ENCODE data around the gene SIRPA.

The SIRPA gene

DNA sequence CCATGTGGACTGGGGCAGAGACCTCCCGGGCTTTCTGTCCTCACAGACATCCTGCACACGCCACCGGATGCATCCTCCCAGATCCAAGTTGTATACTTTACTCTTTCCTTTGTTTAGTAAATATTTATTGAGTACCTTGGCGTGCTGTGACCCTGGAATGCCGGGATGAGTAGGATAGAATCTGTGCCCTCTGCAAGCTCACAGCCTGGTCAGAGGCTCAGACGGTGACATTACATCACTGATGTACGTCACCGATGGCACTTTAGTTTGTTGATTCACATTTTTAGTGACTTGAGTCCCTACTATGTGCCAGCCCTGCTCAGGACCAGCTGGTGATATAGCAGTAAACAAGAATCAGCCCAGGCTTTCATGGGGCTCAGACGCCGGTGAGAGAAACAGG is 32.9 kb downstream of the SIRPA start:
- no peak overlapping the region for H3K27ac Mint-ChIP-seq
- no peaks in the 10 kb centered on the region for H3K4me1 Mint-ChIP-seq (ENCODE audit: low read depth in 2 of 2)
- no peaks in the 10 kb centered on the region for H3K9me3 Mint-ChIP-seq
- no peak for DNase-seq
- ATAC-seq (replicated peaks), result no peak
- no peaks in the 10 kb centered on the region for H3K36me3 Mint-ChIP-seq (ENCODE audit: insufficient read depth)
- H3K4me3 Mint-ChIP-seq, result no peak overlapping the region
- H3K27me3 Mint-ChIP-seq, result peaks cover 54 to 80% of the 10 kb centered on the region in 2 donors

GRCh38 chr20:1928782-1929181 is 33.6 kb downstream of the SIRPA start:
- H3K27me3 Mint-ChIP-seq, result peaks cover 54 to 78% of the 10 kb centered on the region in 2 donors
- ATAC-seq (replicated peaks), result no peak
- H3K36me3 Mint-ChIP-seq (ENCODE audit: insufficient read depth), result no peaks in the 10 kb centered on the region
- no peak for DNase-seq
- no peaks in the 10 kb centered on the region for H3K9me3 Mint-ChIP-seq
- H3K4me1 Mint-ChIP-seq (ENCODE audit: low read depth in 2 of 2), result no peaks in the 10 kb centered on the region
- H3K4me3 Mint-ChIP-seq, result no peak overlapping the region
- no peak overlapping the region for H3K27ac Mint-ChIP-seq

DNA sequence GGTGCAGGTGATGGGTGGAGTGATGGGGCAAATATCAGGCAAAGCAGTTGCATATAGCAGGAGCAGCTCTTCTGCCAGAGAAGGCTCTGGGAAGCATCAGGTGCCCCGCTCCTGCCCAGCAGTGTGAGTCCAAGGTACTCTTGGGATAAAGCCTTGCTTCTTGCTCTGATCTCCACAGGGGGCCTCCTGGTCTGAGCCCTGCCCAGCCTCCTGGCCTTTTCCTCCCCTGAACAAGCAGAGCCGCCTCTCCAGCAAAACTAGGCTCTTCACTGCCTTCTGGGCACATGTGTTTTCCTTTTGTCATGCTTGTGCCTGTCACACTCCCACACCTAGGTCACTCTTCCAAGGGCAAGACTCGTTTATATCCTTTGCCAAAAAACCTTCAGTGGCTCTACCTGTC is 34.3 kb downstream of the SIRPA start:
- H3K27me3 Mint-ChIP-seq, result peaks cover 61 to 84% of the 10 kb centered on the region in 2 donors
- H3K36me3 Mint-ChIP-seq (ENCODE audit: insufficient read depth), result no peaks in the 10 kb centered on the region
- H3K9me3 Mint-ChIP-seq, result no peaks in the 10 kb centered on the region
- H3K4me1 Mint-ChIP-seq (ENCODE audit: low read depth in 2 of 2), result no peaks in the 10 kb centered on the region
- ATAC-seq (replicated peaks) (no peak), DNase-seq (no peak)
- no peak overlapping the region for H3K27ac Mint-ChIP-seq
- H3K4me3 Mint-ChIP-seq, result no peak overlapping the region

GRCh38 chr20:1930165-1930564 is 35.0 kb downstream of the SIRPA start:
- Mint-ChIP-seq H3K4me1 (ENCODE audit: low read depth in 2 of 2) (no peaks in the 10 kb centered on the region), H3K9me3 (no peaks in the 10 kb centered on the region), H3K27ac (no peak overlapping the region), H3K27me3 (peaks cover 68 to 91% of the 10 kb centered on the region in 2 donors), H3K4me3 (no peak overlapping the region), H3K36me3 (ENCODE audit: insufficient read depth) (no peaks in the 10 kb centered on the region)
- DNase-seq (no peak), ATAC-seq (replicated peaks) (no peak)

DNA sequence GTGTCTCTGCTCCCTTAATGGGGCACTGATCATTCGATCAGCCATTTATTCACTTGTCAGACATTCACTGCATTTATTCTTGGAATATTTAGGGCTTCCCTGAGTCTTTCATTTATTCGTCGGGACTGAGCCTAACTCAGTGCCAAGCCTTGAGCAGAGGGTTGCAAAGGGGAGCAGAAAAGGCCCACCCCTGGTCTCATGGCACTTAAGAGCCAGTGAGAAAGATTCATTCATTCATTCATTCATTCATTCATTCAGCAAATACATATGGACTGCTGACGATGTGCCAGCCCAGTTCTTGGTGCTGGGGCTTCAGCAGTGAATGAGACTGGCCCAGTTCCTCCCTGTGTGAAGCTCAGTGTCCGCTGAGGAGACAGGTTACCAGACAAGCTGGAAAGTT is 36.6 kb downstream of the SIRPA start:
- no peaks in the 10 kb centered on the region for H3K9me3 Mint-ChIP-seq
- H3K27me3 Mint-ChIP-seq, result peaks cover 78 to 89% of the 10 kb centered on the region in 2 donors
- no peak overlapping the region for H3K4me3 Mint-ChIP-seq
- H3K27ac Mint-ChIP-seq, result no peak overlapping the region
- DNase-seq, result no peak
- ATAC-seq (replicated peaks), result no peak
- H3K36me3 Mint-ChIP-seq (ENCODE audit: insufficient read depth), result no peaks in the 10 kb centered on the region
- H3K4me1 Mint-ChIP-seq (ENCODE audit: low read depth in 2 of 2), result no peaks in the 10 kb centered on the region

- DNase-seq (no peak), ATAC-seq (replicated peaks) (no peak)
- Mint-ChIP-seq H3K4me3 (no peak overlapping the region), H3K36me3 (ENCODE audit: insufficient read depth) (no peaks in the 10 kb centered on the region), H3K9me3 (no peaks in the 10 kb centered on the region), H3K27ac (no peak overlapping the region), H3K4me1 (ENCODE audit: low read depth in 2 of 2) (no peaks in the 10 kb centered on the region), H3K27me3 (peaks cover 82 to 86% of the 10 kb centered on the region in 2 donors)
Observed at GRCh38 chr20:1932971-1933370, 37.8 kb downstream of the SIRPA start.

DNA sequence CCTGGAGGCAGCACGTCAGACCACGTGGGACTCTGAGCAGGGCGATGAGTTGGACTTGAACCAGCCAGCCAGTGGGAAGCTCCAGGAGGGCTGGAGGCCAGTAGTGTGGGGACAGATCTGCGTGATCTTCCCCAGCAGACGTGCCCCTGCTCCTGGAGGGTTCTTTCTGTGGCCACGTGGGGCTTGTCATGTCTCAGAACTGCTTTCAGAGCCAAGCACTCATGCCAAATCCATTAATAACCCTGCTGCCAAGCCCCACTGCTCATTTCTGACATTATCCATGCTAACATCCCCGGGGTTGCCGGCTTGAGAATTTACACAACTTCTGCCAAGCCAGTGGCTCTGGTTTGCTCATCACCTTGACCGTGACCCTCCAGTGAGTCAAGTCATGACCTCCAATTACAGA is 38.3 kb downstream of the SIRPA start:
- Mint-ChIP-seq H3K4me1 (ENCODE audit: low read depth in 2 of 2) (no peaks in the 10 kb centered on the region), H3K27me3 (peaks cover 82 to 86% of the 10 kb centered on the region in 2 donors), H3K36me3 (ENCODE audit: insufficient read depth) (no peaks in the 10 kb centered on the region), H3K27ac (no peak overlapping the region), H3K9me3 (no peaks in the 10 kb centered on the region), H3K4me3 (no peak overlapping the region)
- no peak for DNase-seq
- ATAC-seq (replicated peaks), result no peak

GRCh38 chr20:1934156-1934555 is 38.9 kb downstream of the SIRPA start:
- Mint-ChIP-seq H3K4me1 (ENCODE audit: low read depth in 2 of 2) (no peaks in the 10 kb centered on the region), H3K9me3 (no peaks in the 10 kb centered on the region), H3K4me3 (no peak overlapping the region), H3K36me3 (ENCODE audit: insufficient read depth) (no peaks in the 10 kb centered on the region), H3K27ac (no peak overlapping the region), H3K27me3 (peaks cover 77 to 86% of the 10 kb centered on the region in 2 donors)
- ATAC-seq (replicated peaks) (no peak), DNase-seq (no peak)

DNA sequence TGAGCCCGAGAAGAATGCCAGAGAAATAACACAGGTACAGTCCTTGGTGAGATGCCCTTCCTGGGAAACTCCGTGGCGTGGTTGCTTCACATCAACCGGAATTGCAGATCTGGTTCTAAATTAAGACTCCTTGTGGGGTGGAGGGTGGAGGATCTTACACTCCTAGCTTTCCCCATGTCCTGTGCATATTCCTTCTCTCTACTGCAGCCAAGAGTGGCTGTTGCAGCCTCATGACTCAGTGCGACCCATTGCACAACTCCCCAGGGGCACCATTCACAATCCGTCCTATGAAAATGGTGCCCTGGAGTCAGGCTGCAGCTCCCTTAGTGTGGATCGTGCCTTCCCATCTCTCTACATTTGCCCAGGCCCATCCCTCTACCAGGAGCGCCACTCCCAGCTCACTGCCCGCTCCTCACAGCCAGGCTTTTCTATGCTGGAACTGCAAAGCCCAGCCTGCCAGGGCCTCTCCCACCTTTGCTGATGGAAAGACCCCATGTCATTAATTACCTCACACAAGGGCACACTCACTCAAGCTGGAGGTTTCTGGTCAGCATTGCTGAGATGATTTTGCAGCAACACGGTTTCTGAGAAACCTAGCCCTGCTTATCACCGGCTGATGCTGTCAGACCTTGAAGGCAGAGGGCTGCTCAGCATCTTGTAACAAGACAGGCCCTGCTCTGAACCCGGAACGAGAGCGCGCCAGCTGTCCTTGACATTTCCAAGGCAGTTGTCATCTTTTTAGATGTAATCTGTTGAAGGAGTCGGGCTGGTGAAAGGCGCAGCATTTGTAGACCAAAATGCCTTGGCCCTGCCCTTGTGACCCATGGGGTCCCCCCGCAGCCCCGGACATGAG is 39.7 kb downstream of the SIRPA start:
- Mint-ChIP-seq H3K4me3 (no peak overlapping the region), H3K4me1 (ENCODE audit: low read depth in 2 of 2) (no peaks in the 10 kb centered on the region), H3K9me3 (no peaks in the 10 kb centered on the region), H3K27me3 (peaks cover 71 to 81% of the 10 kb centered on the region in 2 donors), H3K27ac (no peak overlapping the region), H3K36me3 (ENCODE audit: insufficient read depth) (peaks cover under 1% of the 10 kb centered on the region)
- no peak for DNase-seq
- no peak for ATAC-seq (replicated peaks)

- DNase-seq, result no peak
- ATAC-seq (replicated peaks), result no peak
- Mint-ChIP-seq H3K27ac (no peak overlapping the region), H3K9me3 (no peaks in the 10 kb centered on the region), H3K27me3 (peaks cover 65 to 81% of the 10 kb centered on the region in 2 donors), H3K4me1 (ENCODE audit: low read depth in 2 of 2) (no peaks in the 10 kb centered on the region), H3K4me3 (no peak overlapping the region), H3K36me3 (ENCODE audit: insufficient read depth) (peaks cover 3% of the 10 kb centered on the region)
Observed at GRCh38 chr20:1935696-1936366, 40.6 kb downstream of the SIRPA start.

DNA sequence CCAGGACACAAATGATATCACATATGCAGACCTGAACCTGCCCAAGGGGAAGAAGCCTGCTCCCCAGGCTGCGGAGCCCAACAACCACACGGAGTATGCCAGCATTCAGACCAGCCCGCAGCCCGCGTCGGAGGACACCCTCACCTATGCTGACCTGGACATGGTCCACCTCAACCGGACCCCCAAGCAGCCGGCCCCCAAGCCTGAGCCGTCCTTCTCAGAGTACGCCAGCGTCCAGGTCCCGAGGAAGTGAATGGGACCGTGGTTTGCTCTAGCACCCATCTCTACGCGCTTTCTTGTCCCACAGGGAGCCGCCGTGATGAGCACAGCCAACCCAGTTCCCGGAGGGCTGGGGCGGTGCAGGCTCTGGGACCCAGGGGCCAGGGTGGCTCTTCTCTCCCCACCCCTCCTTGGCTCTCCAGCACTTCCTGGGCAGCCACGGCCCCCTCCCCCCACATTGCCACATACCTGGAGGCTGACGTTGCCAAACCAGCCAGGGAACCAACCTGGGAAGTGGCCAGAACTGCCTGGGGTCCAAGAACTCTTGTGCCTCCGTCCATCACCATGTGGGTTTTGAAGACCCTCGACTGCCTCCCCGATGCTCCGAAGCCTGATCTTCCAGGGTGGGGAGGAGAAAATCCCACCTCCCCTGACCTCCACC is 42.2 kb downstream of the SIRPA start:
- H3K27me3 Mint-ChIP-seq, result peaks cover 58 to 81% of the 10 kb centered on the region in 2 donors
- DNase-seq (no peak), ATAC-seq (replicated peaks) (no peak)
- H3K27ac Mint-ChIP-seq, result no peak overlapping the region
- H3K4me3 Mint-ChIP-seq, result no peak overlapping the region
- no peaks in the 10 kb centered on the region for H3K9me3 Mint-ChIP-seq
- no peaks in the 10 kb centered on the region for H3K4me1 Mint-ChIP-seq (ENCODE audit: low read depth in 2 of 2)
- peaks cover 3% of the 10 kb centered on the region for H3K36me3 Mint-ChIP-seq (ENCODE audit: insufficient read depth)

DNA sequence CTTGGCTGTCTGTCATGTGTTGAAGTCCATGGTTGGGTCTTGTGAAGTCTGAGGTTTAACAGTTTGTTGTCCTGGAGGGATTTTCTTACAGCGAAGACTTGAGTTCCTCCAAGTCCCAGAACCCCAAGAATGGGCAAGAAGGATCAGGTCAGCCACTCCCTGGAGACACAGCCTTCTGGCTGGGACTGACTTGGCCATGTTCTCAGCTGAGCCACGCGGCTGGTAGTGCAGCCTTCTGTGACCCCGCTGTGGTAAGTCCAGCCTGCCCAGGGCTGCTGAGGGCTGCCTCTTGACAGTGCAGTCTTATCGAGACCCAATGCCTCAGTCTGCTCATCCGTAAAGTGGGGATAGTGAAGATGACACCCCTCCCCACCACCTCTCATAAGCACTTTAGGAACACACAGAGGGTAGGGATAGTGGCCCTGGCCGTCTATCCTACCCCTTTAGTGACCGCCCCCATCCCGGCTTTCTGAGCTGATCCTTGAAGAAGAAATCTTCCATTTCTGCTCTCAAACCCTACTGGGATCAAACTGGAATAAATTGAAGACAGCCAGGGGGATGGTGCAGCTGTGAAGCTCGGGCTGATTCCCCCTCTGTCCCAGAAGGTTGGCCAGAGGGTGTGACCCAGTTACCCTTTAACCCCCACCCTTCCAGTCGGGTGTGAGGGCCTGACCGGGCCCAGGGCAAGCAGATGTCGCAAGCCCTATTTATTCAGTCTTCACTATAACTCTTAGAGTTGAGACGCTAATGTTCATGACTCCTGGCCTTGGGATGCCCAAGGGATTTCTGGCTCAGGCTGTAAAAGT is 43.5 kb downstream of the SIRPA start:
- DNase-seq, result no peak
- H3K27me3 Mint-ChIP-seq, result peaks cover 60 to 83% of the 10 kb centered on the region in 2 donors
- no peak for ATAC-seq (replicated peaks)
- H3K27ac Mint-ChIP-seq, result no peak overlapping the region
- H3K36me3 Mint-ChIP-seq (ENCODE audit: insufficient read depth), result peaks cover 3% of the 10 kb centered on the region
- H3K4me3 Mint-ChIP-seq, result no peak overlapping the region
- H3K9me3 Mint-ChIP-seq, result no peaks in the 10 kb centered on the region
- no peaks in the 10 kb centered on the region for H3K4me1 Mint-ChIP-seq (ENCODE audit: low read depth in 2 of 2)

DNA sequence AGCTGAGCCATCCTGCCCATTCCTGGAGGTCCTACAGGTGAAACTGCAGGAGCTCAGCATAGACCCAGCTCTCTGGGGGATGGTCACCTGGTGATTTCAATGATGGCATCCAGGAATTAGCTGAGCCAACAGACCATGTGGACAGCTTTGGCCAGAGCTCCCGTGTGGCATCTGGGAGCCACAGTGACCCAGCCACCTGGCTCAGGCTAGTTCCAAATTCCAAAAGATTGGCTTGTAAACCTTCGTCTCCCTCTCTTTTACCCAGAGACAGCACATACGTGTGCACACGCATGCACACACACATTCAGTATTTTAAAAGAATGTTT is 44.0 kb downstream of the SIRPA start:
- Mint-ChIP-seq H3K4me3 (no peak overlapping the region), H3K27ac (no peak overlapping the region), H3K36me3 (ENCODE audit: insufficient read depth) (peaks cover 3% of the 10 kb centered on the region), H3K27me3 (peaks cover 58 to 84% of the 10 kb centered on the region in 2 donors), H3K4me1 (ENCODE audit: low read depth in 2 of 2) (no peaks in the 10 kb centered on the region), H3K9me3 (no peaks in the 10 kb centered on the region)
- DNase-seq (no peak), ATAC-seq (replicated peaks) (no peak)
